ENCODE results near the gene CACNB4. TPM values are rescaled to one million over a fixed set of nuclear protein-coding genes. Genes with fewer than 3 reads are reported as not detected.
"Not testable (repeated sequence)": the region's sequence is repeated elsewhere in the genome, so short reads cannot be mapped to it uniquely, and the experiment has no call there.

CACNB4 gene
- total RNA-seq, 2 experiments from 2014 or later = 0.06 to 0.76 TPM

DNA sequence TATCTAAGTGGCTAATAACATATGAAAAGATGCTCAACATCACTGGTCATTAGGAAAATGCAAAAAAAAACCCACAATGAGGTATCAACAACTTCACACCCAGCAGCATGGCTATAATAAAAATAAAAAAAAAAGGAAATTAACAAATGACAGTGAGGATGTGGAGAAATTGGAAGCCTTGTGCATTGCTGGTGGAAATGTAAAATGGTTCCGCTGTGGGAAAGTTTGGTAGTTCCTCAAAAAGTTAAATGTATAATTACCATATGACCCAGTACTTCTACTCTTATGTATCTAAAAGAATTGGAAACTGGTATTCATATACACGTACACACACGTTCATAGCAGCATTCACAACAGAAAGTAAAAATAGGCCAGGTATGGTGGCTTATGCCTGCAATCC, 15.5 kb upstream of the CACNB4 start:
- Histone ChIP-seq H3K79me2 (ENCODE audit: insufficient read depth, low read depth, low read length) (no peaks in the 10 kb centered on the region), H2AFZ (ENCODE audit: low read length) (no peak overlapping the region), H3K4me2 (ENCODE audit: low read length) (no peak overlapping the region), H3K27ac (ENCODE audit: low read depth, low read length, poor library complexity, severe bottlenecking) (no peak overlapping the region), H3K4me3 (ENCODE audit: low read depth, low read length, poor library complexity, severe bottlenecking) (no peak overlapping the region), H3K9me2 (ENCODE audit: insufficient read depth, low read length) (no peaks in the 10 kb centered on the region), H3K36me3 (ENCODE audit: insufficient read depth, low read length) (no peaks in the 10 kb centered on the region), H4K20me1 (ENCODE audit: insufficient read depth, low read length) (no peaks in the 10 kb centered on the region), H3K4me1 (ENCODE audit: insufficient read depth, low read length, poor library complexity, severe bottlenecking) (no peaks in the 10 kb centered on the region), H3K9me3 (ENCODE audit: low read length) (no peaks in the 10 kb centered on the region)
- ChIA-PET CTCF (ENCODE audit: unreplicated experiment) (no interaction called here), POLR2A (no interaction called here)
- no peak for DNase-seq (ENCODE audit: low spot score)
- BruUV-seq (replicated peaks) = no TSS peak
- TF ChIP-seq, protein P1, sequence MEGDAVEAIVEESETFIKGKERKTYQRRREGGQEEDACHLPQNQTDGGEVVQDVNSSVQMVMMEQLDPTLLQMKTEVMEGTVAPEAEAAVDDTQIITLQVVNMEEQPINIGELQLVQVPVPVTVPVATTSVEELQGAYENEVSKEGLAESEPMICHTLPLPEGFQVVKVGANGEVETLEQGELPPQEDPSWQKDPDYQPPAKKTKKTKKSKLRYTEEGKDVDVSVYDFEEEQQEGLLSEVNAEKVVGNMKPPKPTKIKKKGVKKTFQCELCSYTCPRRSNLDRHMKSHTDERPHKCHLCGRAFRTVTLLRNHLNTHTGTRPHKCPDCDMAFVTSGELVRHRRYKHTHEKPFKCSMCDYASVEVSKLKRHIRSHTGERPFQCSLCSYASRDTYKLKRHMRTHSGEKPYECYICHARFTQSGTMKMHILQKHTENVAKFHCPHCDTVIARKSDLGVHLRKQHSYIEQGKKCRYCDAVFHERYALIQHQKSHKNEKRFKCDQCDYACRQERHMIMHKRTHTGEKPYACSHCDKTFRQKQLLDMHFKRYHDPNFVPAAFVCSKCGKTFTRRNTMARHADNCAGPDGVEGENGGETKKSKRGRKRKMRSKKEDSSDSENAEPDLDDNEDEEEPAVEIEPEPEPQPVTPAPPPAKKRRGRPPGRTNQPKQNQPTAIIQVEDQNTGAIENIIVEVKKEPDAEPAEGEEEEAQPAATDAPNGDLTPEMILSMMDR (conservative IDR thresholded peaks at IDR 0.05; ENCODE audit: low read length) = no peak
- no peak for TF ChIP-seq EZH2phosphoT487 (IDR thresholded peaks at IDR 0.05; ENCODE audit: borderline replicate concordance, low read depth, low read length)
- intact Hi-C loops (cut with micrococcal nuclease; ENCODE audit: unreplicated experiment) = no loop called here

DNA sequence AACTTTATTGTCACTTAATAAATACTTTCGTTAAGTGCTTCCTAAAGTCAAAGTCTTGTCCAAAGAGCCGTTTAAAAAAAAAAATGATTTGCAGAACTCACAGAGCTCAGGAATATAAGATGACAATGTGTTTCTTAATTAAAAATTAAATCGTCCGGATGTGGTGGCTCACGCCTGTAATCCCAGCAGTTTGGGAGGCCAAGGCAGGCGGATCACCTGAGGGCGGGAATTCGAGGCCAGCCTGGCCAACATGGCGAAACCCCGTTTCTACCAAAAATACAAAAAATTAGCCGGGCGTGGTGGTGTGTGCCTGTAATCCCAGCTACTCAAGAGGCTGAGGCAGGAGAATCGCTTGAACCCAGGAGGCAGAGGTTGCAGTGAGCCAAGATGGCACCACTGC, 8.3 kb upstream of the CACNB4 start:
- CTCF ChIA-PET (ENCODE audit: unreplicated experiment); intact Hi-C loops (cut with micrococcal nuclease; ENCODE audit: unreplicated experiment); H3K4me3 ChIP-seq (ENCODE audit: low read depth, low read length, poor library complexity, severe bottlenecking); DNase-seq (ENCODE audit: low spot score); H3K4me2 ChIP-seq (ENCODE audit: low read length); H3K9me2 ChIP-seq (ENCODE audit: insufficient read depth, low read length); H3K9me3 ChIP-seq (ENCODE audit: low read length); H3K27ac ChIP-seq (ENCODE audit: low read depth, low read length, poor library complexity, severe bottlenecking); H3K36me3 ChIP-seq (ENCODE audit: insufficient read depth, low read length); H2AFZ ChIP-seq (ENCODE audit: low read length); H3K79me2 ChIP-seq (ENCODE audit: insufficient read depth, low read depth, low read length); BruUV-seq (replicated peaks); H3K4me1 ChIP-seq (ENCODE audit: insufficient read depth, low read length, poor library complexity, severe bottlenecking); H4K20me1 ChIP-seq (ENCODE audit: insufficient read depth, low read length): not testable (repeated sequence)
- POLR2A ChIA-PET = interaction anchor here (0.7 to 0.9 kb wide), 2 partner anchors 10 to 16 kb away, joined by 4 to 5 read pairs; no protein-coding TSS in a partner anchor

DNA sequence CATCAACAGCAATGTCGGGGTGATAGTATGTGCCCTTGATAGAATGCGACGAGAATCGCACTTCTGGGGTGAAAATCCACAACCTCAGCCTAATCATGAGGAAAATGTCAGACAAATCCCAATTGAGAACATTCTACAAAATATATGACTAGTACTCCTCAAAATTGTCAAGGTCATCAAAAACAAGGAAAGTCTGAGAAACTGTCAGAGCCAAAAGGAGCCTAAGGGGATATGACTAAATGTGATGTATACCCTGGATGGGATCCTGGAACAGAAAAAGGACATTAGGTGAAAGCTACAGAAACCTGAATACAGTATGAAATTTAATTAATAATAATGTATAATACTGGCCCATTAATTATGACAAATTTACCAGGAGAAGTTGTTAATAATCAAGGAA, 7.6 kb upstream of the CACNB4 start:
- no peaks in the 10 kb centered on the region for H3K79me2 ChIP-seq (ENCODE audit: insufficient read depth, low read depth, low read length)
- H3K4me3 ChIP-seq (ENCODE audit: low read depth, low read length, poor library complexity, severe bottlenecking) = no peak overlapping the region
- DNase-seq (ENCODE audit: low spot score) = no peak
- ChIA-PET POLR2A (interaction anchor here (0.6 to 0.9 kb wide), 2 partner anchors 16 to 379 kb away, joined by 4 read pairs; no protein-coding TSS in a partner anchor), CTCF (ENCODE audit: unreplicated experiment) (no interaction called here)
- TF ChIP-seq, protein P1 (conservative IDR thresholded peaks at IDR 0.05; ENCODE audit: low read length) = no peak
- no peak for TF ChIP-seq EZH2phosphoT487 (IDR thresholded peaks at IDR 0.05; ENCODE audit: borderline replicate concordance, low read depth, low read length)
- H3K36me3 ChIP-seq (ENCODE audit: insufficient read depth, low read length) = no peaks in the 10 kb centered on the region
- no peaks in the 10 kb centered on the region for H3K9me3 ChIP-seq (ENCODE audit: low read length)
- intact Hi-C loops (cut with micrococcal nuclease; ENCODE audit: unreplicated experiment) = no loop called here
- H3K4me1 ChIP-seq (ENCODE audit: insufficient read depth, low read length, poor library complexity, severe bottlenecking) = no peaks in the 10 kb centered on the region
- no peak overlapping the region for H2AFZ ChIP-seq (ENCODE audit: low read length)
- H3K27ac ChIP-seq (ENCODE audit: low read depth, low read length, poor library complexity, severe bottlenecking) = no peak overlapping the region
- no peaks in the 10 kb centered on the region for H4K20me1 ChIP-seq (ENCODE audit: insufficient read depth, low read length)
- no peaks in the 10 kb centered on the region for H3K9me2 ChIP-seq (ENCODE audit: insufficient read depth, low read length)
- no TSS peak for BruUV-seq (replicated peaks)
- H3K4me2 ChIP-seq (ENCODE audit: low read length) = no peak overlapping the region

Data from OCI-LY7 (cell line).